LNCaP clone FGC (cell line): ENCODE measurements around the gene MXD4.

Experiments used
- DNase-seq: peaks from one replicate; pipeline ENCODE4 v3.0.0-alpha.2; 2011; ENCODE audit warnings: low read depth
- H3K4me3 ChIP-seq: 2 replicates; pipeline ENCODE4 v1.5.1; 2011; ENCODE audit warnings: mild to moderate bottlenecking, low read depth, low read length, control low read depth
- CTCF ChIP-seq: IDR thresholded peaks from 2 replicates; pipeline ENCODE4 v1.5.1; 2012; ENCODE audit warnings: mild to moderate bottlenecking; ENCODE audit not compliant: control insufficient read depth, insufficient read depth; ENCODE audit errors: extremely low read depth

Gene MXD4

DNA sequence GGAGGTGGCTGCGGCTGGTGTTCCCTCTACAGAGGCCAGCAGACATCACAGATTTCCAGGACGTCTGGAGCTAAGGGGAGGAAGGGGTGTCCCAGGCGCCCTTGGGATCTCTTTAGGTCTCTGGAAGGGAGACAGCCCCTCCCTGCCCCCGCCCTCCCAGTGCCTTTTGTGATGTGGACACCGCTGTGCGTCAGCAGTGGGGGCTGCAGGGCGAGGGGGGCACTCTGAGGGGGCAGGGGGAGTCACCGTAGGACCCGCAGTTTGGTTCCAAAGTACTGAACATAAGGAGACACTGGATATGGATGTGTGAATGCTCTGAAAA lies 25.6 kb upstream of the MXD4 start:
- no peak for DNase-seq
- no peak for TF ChIP-seq CTCF
- H3K4me3 ChIP-seq = no peak overlapping the region

- DNase-seq = peak; percentile 67
- TF ChIP-seq CTCF = no peak
- H3K4me3 ChIP-seq = no peak overlapping the region
Observed at GRCh38 chr4:2286904-2287593, 25.1 kb upstream of the MXD4 start.

GRCh38 chr4:2285613-2286381 lies 23.9 kb upstream of the MXD4 start:
- TF ChIP-seq CTCF = no peak
- no peak for DNase-seq
- H3K4me3 ChIP-seq = no peak overlapping the region

DNA sequence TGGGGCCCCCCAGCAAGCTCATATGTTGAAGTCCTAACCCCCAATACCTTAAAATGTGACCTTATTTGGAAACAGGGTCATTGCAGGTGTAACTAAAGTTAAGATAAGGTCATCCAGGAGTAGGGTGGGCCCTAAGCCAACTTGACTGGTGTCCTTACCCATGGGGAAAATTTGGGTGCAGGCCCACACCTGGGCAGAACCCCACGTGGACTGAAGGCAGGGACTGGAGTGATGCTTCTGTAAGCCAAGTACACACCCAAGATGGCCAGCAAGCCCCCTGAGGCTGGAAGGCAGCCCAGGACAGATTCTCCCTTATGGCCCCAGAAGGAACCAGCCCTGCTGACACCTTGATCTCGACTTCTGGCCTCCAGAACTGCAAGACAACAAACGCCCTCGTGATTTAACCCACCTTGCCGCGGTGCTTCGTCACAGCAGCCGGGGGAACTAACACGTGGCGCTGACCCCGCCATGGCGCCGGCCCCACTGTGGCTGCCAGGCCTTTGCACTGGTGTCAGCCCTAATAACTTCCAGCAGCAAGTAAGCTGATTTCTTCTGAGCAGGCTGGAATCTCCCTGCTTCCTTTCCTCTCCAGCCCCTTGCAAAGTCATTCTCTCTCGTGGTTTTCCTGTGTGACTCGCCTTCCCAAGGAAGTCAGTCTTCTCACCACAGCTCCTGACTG lies 23.2 kb upstream of the MXD4 start:
- no peak overlapping the region for H3K4me3 ChIP-seq
- TF ChIP-seq CTCF = no peak
- no peak for DNase-seq

DNA sequence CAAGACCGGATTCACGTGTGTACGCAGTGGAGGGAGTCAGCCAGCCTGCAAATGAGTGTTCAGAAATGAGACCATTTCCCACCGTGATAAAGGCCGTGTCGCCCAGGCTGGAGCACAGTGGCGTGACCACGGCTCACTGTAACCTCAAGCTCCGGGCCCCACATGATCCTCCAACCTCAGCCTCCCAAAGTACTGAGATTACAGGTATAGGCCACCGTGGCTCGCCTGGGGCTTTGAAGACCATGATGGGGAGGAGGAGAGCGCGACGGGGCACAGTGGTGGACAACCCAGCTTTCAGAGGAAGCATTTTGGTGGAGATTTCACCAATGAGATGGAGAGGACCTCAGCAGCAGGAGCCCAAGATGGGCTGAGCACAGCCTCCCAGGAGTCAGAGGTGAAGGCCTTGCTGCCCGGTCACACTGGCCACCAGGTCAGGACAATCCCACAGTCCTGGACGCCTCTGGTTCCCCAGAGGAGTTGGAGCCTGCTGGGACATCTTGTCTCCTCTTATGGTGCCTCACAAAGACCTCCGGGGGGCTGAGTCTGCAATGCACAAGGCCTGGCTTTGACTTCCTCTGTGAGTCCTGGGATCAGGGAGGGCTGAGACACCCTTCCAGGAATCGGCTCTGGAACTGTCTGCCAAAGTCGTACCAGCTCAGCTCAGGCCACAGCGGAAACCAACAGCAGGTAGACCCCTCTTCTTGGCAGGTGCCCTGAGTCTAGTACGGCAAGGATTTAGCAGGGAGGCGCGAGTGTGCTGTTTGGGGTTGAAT lies 22.4 kb upstream of the MXD4 start:
- no peak for TF ChIP-seq CTCF
- no peak for DNase-seq
- no peak overlapping the region for H3K4me3 ChIP-seq

GRCh38 chr4:2283199-2283711 lies 21.3 kb upstream of the MXD4 start:
- TF ChIP-seq CTCF = no peak
- DNase-seq = no peak
- H3K4me3 ChIP-seq = no peak overlapping the region
